Measurements from ENCODE around the gene MAP3K3. TPM values are rescaled to one million over a fixed set of nuclear protein-coding genes. Genes with fewer than 3 reads are reported as not detected.

Gene MAP3K3
- total RNA-seq, 1 donor from 2014 or later, result 28.0 TPM

DNA sequence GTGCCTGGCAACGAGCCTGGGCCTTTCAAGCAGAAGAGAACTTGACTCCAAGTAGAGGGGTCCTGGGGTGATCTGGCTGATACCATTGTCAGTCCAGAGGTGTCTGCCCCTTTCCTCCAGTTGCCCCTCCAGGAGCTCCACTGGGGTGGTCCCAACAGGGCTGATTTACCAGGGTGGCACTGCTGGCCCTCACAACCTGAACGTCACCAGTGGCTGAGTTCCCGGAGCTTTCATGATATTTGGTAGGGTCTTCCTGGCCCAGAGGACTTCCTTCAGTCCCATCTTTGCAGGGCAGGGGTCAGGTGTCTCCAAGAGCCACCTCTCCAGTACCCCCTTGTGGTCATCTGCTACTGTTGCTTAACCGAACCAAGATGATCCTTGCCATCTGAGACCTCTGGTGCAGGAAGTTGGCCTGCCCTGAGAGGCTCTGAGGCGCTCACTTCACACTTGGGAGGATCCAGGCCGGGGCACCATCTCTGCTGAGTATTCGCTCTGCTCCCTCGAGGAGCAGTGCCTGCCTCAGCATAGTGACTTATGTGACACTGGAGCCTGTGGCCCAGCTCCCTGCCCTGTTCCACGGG, 74.3 kb downstream of the MAP3K3 start:
- H3K9me3 Mint-ChIP-seq, result no peaks in the 10 kb centered on the region
- H3K4me3 Mint-ChIP-seq, result peak overlapping the region; percentile 88
- H3K36me3 Mint-ChIP-seq (ENCODE audit: low read depth), result peaks cover 9% of the 10 kb centered on the region
- TF ChIP-seq, protein P1, sequence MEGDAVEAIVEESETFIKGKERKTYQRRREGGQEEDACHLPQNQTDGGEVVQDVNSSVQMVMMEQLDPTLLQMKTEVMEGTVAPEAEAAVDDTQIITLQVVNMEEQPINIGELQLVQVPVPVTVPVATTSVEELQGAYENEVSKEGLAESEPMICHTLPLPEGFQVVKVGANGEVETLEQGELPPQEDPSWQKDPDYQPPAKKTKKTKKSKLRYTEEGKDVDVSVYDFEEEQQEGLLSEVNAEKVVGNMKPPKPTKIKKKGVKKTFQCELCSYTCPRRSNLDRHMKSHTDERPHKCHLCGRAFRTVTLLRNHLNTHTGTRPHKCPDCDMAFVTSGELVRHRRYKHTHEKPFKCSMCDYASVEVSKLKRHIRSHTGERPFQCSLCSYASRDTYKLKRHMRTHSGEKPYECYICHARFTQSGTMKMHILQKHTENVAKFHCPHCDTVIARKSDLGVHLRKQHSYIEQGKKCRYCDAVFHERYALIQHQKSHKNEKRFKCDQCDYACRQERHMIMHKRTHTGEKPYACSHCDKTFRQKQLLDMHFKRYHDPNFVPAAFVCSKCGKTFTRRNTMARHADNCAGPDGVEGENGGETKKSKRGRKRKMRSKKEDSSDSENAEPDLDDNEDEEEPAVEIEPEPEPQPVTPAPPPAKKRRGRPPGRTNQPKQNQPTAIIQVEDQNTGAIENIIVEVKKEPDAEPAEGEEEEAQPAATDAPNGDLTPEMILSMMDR (conservative IDR thresholded peaks at IDR 0.05), result peak; percentile 50
- H3K27me3 Mint-ChIP-seq (ENCODE audit: low read depth), result peaks cover 13% of the 10 kb centered on the region
- no peak for DNase-seq (ENCODE audit: low read depth, low spot score)
- peak overlapping the region; percentile 50 for H3K27ac Mint-ChIP-seq (ENCODE audit: unreplicated experiment)
- H3K4me1 Mint-ChIP-seq, result peaks cover 19% of the 10 kb centered on the region

DNA sequence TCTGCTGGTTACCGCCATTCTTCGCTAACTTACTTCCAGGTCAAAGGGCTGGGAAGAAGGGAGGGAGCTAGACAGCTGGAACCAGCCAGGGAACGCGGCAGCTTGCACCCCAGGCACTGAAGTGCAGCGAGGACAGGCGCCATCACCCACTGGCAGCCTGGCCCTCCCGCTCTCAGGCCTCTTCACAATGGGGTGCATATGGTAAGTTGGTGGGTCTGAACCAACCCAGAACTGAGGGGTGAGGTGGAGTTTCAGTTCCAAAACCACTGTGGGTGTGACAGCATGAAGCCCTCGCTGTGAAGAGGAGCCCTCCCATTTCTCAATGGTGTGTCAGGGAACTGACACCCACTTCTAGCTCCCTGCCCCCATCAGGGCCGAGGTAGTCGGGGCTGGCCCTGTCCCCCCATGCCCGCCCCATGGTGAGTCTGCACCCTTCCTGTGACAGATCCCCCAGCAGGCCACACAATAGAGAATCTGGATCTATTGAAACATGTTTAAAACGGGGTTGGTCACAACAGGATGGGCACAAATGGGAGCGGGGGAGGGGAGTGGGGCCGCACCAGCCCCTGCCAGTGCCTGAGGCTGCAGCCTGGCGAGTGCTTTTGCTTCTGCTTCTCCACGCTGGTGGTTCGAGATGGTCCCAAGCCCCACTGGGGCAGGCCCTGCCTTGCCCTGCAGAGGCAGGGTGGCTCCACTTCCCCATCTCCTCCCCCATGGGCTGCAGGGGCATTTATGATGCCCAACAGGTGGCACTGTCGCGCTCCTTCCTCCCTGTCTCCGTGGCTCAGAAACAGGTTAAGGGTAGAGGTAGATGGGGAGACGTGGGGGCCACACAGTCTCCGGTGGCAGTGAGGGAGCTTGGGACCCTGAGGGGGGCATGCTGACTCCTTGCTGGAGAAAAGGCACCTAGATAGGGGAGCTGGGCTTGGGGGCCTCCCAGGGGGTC, 75.4 kb downstream of the MAP3K3 start:
- Mint-ChIP-seq H3K27ac (ENCODE audit: unreplicated experiment) (no peak overlapping the region), H3K36me3 (ENCODE audit: low read depth) (peaks cover 11% of the 10 kb centered on the region), H3K4me1 (peaks cover 22% of the 10 kb centered on the region), H3K4me3 (peak overlapping the region; percentile 88), H3K27me3 (ENCODE audit: low read depth) (peaks cover 13% of the 10 kb centered on the region), H3K9me3 (no peaks in the 10 kb centered on the region)
- no peak for DNase-seq (ENCODE audit: low read depth, low spot score)
- TF ChIP-seq, protein P1 (conservative IDR thresholded peaks at IDR 0.05), result peak; percentile 48

DNA sequence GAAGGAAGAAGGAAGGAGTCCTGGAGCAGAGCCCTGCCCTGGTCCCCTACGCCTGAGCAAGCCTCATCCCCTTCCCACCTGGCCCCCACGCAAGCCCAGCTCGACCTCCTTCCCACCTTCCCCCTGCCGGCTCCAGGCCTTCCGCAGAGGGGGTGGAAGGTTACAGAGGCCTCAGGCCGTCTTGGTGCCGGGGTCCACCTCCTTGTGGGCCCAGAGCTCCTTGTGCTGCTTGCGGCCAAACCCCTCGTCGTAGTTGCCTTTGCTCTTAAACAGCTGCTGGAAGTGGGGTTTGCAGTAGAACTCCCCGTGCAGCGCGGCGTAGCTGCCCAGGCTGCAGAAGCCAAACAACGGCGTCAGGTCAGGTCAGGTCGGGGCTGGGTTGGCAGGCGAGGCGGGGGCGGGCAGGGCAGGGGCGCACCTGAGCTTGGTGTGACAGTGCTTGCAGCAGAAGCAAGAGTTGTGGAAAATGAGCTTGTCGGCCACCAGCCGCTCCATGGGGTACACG, 76.2 kb downstream of the MAP3K3 start:
- Mint-ChIP-seq H3K4me3 (peak overlapping the region; percentile 90), H3K36me3 (ENCODE audit: low read depth) (peaks cover 8% of the 10 kb centered on the region), H3K27ac (ENCODE audit: unreplicated experiment) (no peak overlapping the region), H3K4me1 (peaks cover 31% of the 10 kb centered on the region), H3K27me3 (ENCODE audit: low read depth) (peaks cover 6% of the 10 kb centered on the region), H3K9me3 (no peaks in the 10 kb centered on the region)
- DNase-seq (ENCODE audit: low read depth, low spot score), result no peak
- TF ChIP-seq, protein P1 (conservative IDR thresholded peaks at IDR 0.05), result no peak

DNA sequence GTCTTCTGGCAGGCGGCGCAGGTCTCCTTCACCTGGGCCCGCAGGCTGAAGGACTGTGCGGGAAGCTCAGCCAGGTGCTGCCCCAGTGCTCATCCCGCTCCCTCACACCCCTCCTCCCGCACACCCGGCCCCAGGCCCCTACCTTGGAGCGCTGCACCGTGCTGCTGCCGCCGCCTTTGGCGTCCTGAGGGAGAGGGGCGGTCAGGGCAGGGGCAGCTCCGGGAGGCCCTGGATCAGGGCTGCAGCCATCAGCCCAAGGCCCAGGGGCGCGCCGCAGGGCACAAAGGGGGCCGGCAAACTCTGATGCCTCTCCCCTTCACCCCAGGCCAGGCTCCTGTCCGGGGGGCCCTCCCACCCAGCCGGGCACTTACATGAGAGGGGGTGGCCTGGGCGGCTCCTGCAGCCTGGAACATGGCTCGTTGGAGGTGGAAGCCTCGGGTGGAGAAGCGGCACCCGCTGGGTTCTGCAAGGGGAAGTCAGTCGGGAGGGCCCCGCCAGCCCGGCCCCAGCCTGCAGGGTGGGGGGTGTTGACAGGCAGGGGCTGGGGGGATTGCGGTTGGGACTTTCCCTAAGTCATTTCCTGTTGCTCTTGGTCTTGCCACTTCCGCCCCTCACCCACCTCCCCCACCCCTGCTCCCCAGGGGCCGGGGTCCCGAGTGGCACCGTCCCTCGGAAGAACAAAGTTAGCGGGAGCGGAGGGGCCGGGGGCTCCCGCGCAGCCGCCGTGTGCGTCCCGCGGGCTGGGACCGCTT, 76.8 kb downstream of the MAP3K3 start:
- no peak overlapping the region for H3K27ac Mint-ChIP-seq (ENCODE audit: unreplicated experiment)
- H3K4me3 Mint-ChIP-seq, result peak overlapping the region; percentile 90
- no peaks in the 10 kb centered on the region for H3K9me3 Mint-ChIP-seq
- peaks cover 12% of the 10 kb centered on the region for H3K36me3 Mint-ChIP-seq (ENCODE audit: low read depth)
- TF ChIP-seq, protein P1 (conservative IDR thresholded peaks at IDR 0.05), result no peak
- H3K27me3 Mint-ChIP-seq (ENCODE audit: low read depth), result peaks cover 6% of the 10 kb centered on the region
- DNase-seq (ENCODE audit: low read depth, low spot score), result peak; percentile 32
- H3K4me1 Mint-ChIP-seq, result peaks cover 36% of the 10 kb centered on the region

Measured in neural crest cell (in vitro differentiated cells).